Measurements from ENCODE around the gene LPAR3.

Gene LPAR3

GRCh38 chr1:84835169-84835568 is 57.8 kb downstream of the LPAR3 start:
- no peaks in the 10 kb centered on the region for H3K9me3 Mint-ChIP-seq
- no peaks in the 10 kb centered on the region for H3K36me3 Mint-ChIP-seq
- H3K27me3 Mint-ChIP-seq, result no peaks in the 10 kb centered on the region
- ATAC-seq, result no peak
- H3K4me3 Mint-ChIP-seq, result no peak overlapping the region
- H3K27ac Mint-ChIP-seq, result no peak overlapping the region
- no peaks in the 10 kb centered on the region for H3K4me1 Mint-ChIP-seq

DNA sequence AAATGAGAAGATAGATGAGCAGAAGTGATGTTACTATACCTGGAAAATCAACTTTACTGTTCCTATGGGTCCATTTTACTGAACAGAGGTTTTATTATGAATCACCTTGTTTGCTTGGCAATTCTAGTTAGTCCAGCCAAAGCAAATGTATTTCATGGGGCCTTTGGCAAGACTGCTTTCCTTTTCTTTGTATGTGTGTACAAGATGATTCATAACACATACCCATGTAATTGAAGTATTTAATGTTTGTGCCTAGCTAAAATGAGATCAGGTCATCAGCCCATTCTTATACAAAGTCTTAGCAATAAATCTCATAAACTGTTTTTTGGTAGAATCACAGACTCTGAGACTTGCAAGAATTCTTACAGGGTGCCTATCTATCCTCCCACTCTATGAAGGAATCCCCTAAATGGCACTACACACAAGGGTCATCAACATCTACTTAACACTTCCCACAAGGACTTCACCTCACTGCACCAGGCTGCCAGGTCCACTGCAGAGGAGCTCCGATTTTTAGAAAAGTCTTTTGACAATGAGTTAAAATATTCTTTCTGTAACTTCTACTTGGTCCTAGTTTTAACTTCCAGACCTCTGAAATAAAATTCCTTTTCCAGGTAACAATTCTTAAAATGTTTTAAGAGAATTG is 58.5 kb downstream of the LPAR3 start:
- Mint-ChIP-seq H3K9me3 (no peaks in the 10 kb centered on the region), H3K27me3 (no peaks in the 10 kb centered on the region), H3K4me3 (no peak overlapping the region), H3K4me1 (no peaks in the 10 kb centered on the region), H3K27ac (no peak overlapping the region), H3K36me3 (no peaks in the 10 kb centered on the region)
- ATAC-seq, result no peak

DNA sequence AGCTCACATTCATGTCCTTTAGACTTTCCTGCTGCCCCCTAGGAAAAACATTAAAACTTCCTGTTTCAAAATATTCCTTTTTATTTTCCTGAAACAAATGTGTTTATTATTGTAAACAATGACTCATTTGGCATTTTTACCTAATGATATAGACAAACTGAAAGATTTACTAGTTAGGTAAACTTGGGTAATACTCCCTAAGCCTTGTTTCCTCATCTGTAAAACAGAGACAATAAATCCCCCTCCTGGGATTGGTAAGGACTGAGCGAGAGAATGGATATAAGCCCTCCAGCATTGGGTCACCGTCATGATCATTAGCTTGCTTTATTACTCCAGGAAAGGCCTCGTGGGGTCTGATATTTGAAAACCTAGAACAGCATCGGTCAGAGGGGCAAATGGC is 59.8 kb downstream of the LPAR3 start:
- Mint-ChIP-seq H3K4me1 (no peaks in the 10 kb centered on the region), H3K36me3 (no peaks in the 10 kb centered on the region), H3K9me3 (no peaks in the 10 kb centered on the region), H3K27ac (no peak overlapping the region), H3K27me3 (no peaks in the 10 kb centered on the region), H3K4me3 (no peak overlapping the region)
- no peak for ATAC-seq

DNA sequence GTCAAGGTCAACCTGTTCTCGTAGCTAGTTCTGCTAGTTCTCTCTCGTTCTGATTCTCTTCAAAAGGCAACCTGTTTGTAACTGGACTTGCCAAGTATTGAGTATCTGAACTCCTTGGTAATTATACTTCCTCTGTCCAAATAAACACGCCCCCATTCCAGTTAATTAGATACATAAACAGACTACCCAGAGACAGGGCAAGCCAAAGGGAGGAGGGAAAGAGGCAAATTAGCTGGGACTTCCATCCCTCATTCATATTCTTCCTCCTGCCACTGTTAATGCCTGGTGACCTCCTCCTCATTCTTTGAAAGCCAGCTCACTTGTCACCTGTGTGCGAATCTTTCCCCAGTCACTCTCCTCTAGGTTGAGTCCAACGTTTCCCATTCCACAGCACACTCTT is 62.9 kb downstream of the LPAR3 start:
- H3K4me1 Mint-ChIP-seq, result no peaks in the 10 kb centered on the region
- ATAC-seq, result no peak
- H3K27me3 Mint-ChIP-seq, result no peaks in the 10 kb centered on the region
- no peaks in the 10 kb centered on the region for H3K36me3 Mint-ChIP-seq
- no peak overlapping the region for H3K27ac Mint-ChIP-seq
- H3K9me3 Mint-ChIP-seq, result no peaks in the 10 kb centered on the region
- no peak overlapping the region for H3K4me3 Mint-ChIP-seq

GRCh38 chr1:84827976-84828375 is 65.0 kb downstream of the LPAR3 start:
- Mint-ChIP-seq H3K4me3 (no peak overlapping the region), H3K9me3 (no peaks in the 10 kb centered on the region)

DNA sequence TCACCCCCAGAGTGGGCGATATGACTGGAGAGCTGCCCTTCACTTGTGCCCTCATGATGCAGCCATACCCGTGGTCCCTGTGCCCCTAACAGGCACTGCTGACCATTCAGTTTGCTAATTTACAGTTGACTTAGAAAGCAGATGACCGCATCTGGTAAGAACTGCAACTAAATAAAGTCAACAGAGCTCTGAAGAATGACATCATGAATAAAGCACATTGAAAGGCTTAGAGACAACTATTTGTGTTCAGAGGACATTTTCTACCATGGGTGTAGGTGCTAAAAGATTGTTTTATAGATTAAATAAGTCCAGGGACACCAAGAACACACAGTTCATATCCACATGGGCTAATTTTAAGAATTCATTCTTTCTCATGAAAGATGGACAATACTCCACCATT is 65.5 kb downstream of the LPAR3 start:
- Mint-ChIP-seq H3K27me3 (no peaks in the 10 kb centered on the region), H3K4me1 (no peaks in the 10 kb centered on the region), H3K9me3 (no peaks in the 10 kb centered on the region), H3K36me3 (no peaks in the 10 kb centered on the region), H3K4me3 (no peak overlapping the region), H3K27ac (no peak overlapping the region)
- no peak for ATAC-seq

More at GRCh38 chr1:84827976-84828375, 65.0 kb downstream of the LPAR3 start:
- Mint-ChIP-seq H3K36me3 (no peaks in the 10 kb centered on the region), H3K27me3 (no peaks in the 10 kb centered on the region), H3K4me1 (no peaks in the 10 kb centered on the region), H3K27ac (no peak overlapping the region)
- ATAC-seq, result no peak

- no peaks in the 10 kb centered on the region for H3K27me3 Mint-ChIP-seq
These were observed 67.8 kb downstream of the LPAR3 start for GRCh38 chr1:84825161-84825560.

GRCh38 chr1:84823991-84824390 is 69.0 kb downstream of the LPAR3 start:
- no peaks in the 10 kb centered on the region for H3K9me3 Mint-ChIP-seq
- H3K4me3 Mint-ChIP-seq, result no peak overlapping the region
- H3K36me3 Mint-ChIP-seq, result no peaks in the 10 kb centered on the region
- H3K27ac Mint-ChIP-seq, result no peak overlapping the region
- H3K27me3 Mint-ChIP-seq, result no peaks in the 10 kb centered on the region
- no peak for ATAC-seq
- H3K4me1 Mint-ChIP-seq, result no peaks in the 10 kb centered on the region

More at GRCh38 chr1:84825161-84825560, 67.8 kb downstream of the LPAR3 start:
- no peak for ATAC-seq
- no peaks in the 10 kb centered on the region for H3K9me3 Mint-ChIP-seq
- no peak overlapping the region for H3K4me3 Mint-ChIP-seq
- no peaks in the 10 kb centered on the region for H3K4me1 Mint-ChIP-seq
- H3K36me3 Mint-ChIP-seq, result no peaks in the 10 kb centered on the region
- no peak overlapping the region for H3K27ac Mint-ChIP-seq

- no peaks in the 10 kb centered on the region for H3K9me3 Mint-ChIP-seq
- no peaks in the 10 kb centered on the region for H3K4me1 Mint-ChIP-seq
- no peaks in the 10 kb centered on the region for H3K36me3 Mint-ChIP-seq
- no peak overlapping the region for H3K27ac Mint-ChIP-seq
- ATAC-seq, result no peak
- H3K4me3 Mint-ChIP-seq, result no peak overlapping the region
- H3K27me3 Mint-ChIP-seq, result no peaks in the 10 kb centered on the region
These were observed 69.5 kb downstream of the LPAR3 start for GRCh38 chr1:84823511-84823910.

- no peak for ATAC-seq
- Mint-ChIP-seq H3K27me3 (no peaks in the 10 kb centered on the region), H3K4me3 (no peak overlapping the region), H3K4me1 (no peaks in the 10 kb centered on the region), H3K36me3 (no peaks in the 10 kb centered on the region), H3K9me3 (no peaks in the 10 kb centered on the region), H3K27ac (no peak overlapping the region)
These were observed 82.7 kb downstream of the LPAR3 start for GRCh38 chr1:84810343-84810742.

- no peaks in the 10 kb centered on the region for H3K27me3 Mint-ChIP-seq
- H3K4me1 Mint-ChIP-seq, result no peaks in the 10 kb centered on the region
- ATAC-seq, result no peak
- H3K9me3 Mint-ChIP-seq, result no peaks in the 10 kb centered on the region
- H3K27ac Mint-ChIP-seq, result no peak overlapping the region
- no peaks in the 10 kb centered on the region for H3K36me3 Mint-ChIP-seq
- H3K4me3 Mint-ChIP-seq, result no peak overlapping the region
These were observed 84.0 kb downstream of the LPAR3 start for GRCh38 chr1:84809023-84809422.

DNA sequence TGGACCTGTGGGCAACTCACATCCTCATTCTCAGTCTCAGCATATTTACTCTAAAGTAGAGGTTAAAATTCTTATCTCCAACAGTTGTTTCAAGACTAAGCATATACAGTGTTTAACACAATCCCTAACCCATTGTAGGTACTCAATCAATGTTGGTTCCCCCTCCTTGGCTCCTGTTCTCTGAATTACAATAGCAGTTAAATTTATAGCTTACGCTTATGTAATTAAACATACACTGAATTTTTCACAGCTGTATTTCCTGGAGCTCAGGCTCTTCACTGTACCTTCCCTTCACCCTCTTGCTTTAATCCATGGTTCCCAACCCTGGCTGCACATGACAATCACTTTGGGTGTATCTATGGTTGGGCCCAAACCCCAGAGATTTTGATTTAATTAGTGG is 89.4 kb downstream of the LPAR3 start:
- no peaks in the 10 kb centered on the region for H3K36me3 Mint-ChIP-seq
- ATAC-seq, result no peak
- no peaks in the 10 kb centered on the region for H3K27me3 Mint-ChIP-seq
- H3K27ac Mint-ChIP-seq, result no peak overlapping the region
- no peaks in the 10 kb centered on the region for H3K9me3 Mint-ChIP-seq
- no peak overlapping the region for H3K4me3 Mint-ChIP-seq
- H3K4me1 Mint-ChIP-seq, result peaks cover 11% of the 10 kb centered on the region

- H3K27me3 Mint-ChIP-seq, result no peaks in the 10 kb centered on the region
- peaks cover 11% of the 10 kb centered on the region for H3K4me1 Mint-ChIP-seq
- no peaks in the 10 kb centered on the region for H3K9me3 Mint-ChIP-seq
- H3K36me3 Mint-ChIP-seq, result no peaks in the 10 kb centered on the region
- no peak for ATAC-seq
- no peak overlapping the region for H3K27ac Mint-ChIP-seq
- H3K4me3 Mint-ChIP-seq, result no peak overlapping the region
These were observed 90.3 kb downstream of the LPAR3 start for GRCh38 chr1:84802567-84803232.

- H3K9me3 Mint-ChIP-seq, result no peaks in the 10 kb centered on the region
- H3K27ac Mint-ChIP-seq, result no peak overlapping the region
- H3K4me3 Mint-ChIP-seq, result no peak overlapping the region
- H3K4me1 Mint-ChIP-seq, result peaks cover 11% of the 10 kb centered on the region
- no peaks in the 10 kb centered on the region for H3K27me3 Mint-ChIP-seq
- no peak for ATAC-seq
- H3K36me3 Mint-ChIP-seq, result no peaks in the 10 kb centered on the region
These were observed 92.6 kb downstream of the LPAR3 start for GRCh38 chr1:84800090-84801073.

GRCh38 chr1:84797603-84798002 is 95.4 kb downstream of the LPAR3 start:
- Mint-ChIP-seq H3K27me3 (peaks cover under 1% of the 10 kb centered on the region), H3K36me3 (no peaks in the 10 kb centered on the region), H3K4me3 (no peak overlapping the region), H3K27ac (no peak overlapping the region), H3K4me1 (peaks cover 11% of the 10 kb centered on the region), H3K9me3 (peaks cover 2% of the 10 kb centered on the region)
- ATAC-seq, result no peak

Data from stimulated activated memory B cell treated with anti-CD40 and anti-IgM and Interleukin-4, amounts not matched to agents 10 μg/mL and 1 μg/mL and 100 μg/mL, for 72 hours (primary cell).